GM21737 (cell line): ENCODE measurements around the gene NOC2L.
A peak's percentile ranks its signal among the peaks of the same experiment; 100 is the strongest.
"Not testable (repeated sequence)": the region's sequence is repeated elsewhere in the genome, so short reads cannot be mapped to it uniquely, and the experiment has no call there.

Source experiments
- ATAC-seq: cut with Tn5 transposase; IDR thresholded peaks from one replicate; pipeline ENCODE4 v1.9.1; 2021; ENCODE audit warnings: mild to moderate bottlenecking, moderate library complexity; ENCODE audit not compliant: unreplicated experiment

The NOC2L gene

GRCh38 chr1:962381-963300 lies 3.6 kb upstream of the NOC2L start:
- no peak for ATAC-seq

GRCh38 chr1:961132-961669 lies 2.1 kb upstream of the NOC2L start:
- ATAC-seq = peak; percentile 3

- peak; percentile 43 for ATAC-seq
Observed at GRCh38 chr1:960363-961131, 1.5 kb upstream of the NOC2L start, which contains the start of gene KLHL17. Gene KLHL17 (plus strand): TSS chr1:960584. CDS start chr1:960694, 110 bp downstream.

GRCh38 chr1:959731-960362 lies 791 bp upstream of the NOC2L start:
- ATAC-seq = no peak

- no peak for ATAC-seq
Observed at GRCh38 chr1:956636-957035, 2.4 kb downstream of the NOC2L start.

- no peak for ATAC-seq
Observed at GRCh38 chr1:955474-955873, 3.6 kb downstream of the NOC2L start.

- no peak for ATAC-seq
Observed at GRCh38 chr1:954927-955326, 4.1 kb downstream of the NOC2L start.

- no peak for ATAC-seq
Observed at GRCh38 chr1:953524-954320, 5.3 kb downstream of the NOC2L start.

- ATAC-seq = no peak
Observed at GRCh38 chr1:952603-953002, 6.5 kb downstream of the NOC2L start.

GRCh38 chr1:952201-952600 lies 6.9 kb downstream of the NOC2L start:
- no peak for ATAC-seq

- no peak for ATAC-seq
Observed at GRCh38 chr1:951364-951763, 7.7 kb downstream of the NOC2L start.

- ATAC-seq = no peak
Observed at GRCh38 chr1:950881-951280, 8.2 kb downstream of the NOC2L start.

- ATAC-seq = no peak
Observed at GRCh38 chr1:950268-950667, 8.8 kb downstream of the NOC2L start.

GRCh38 chr1:947958-948357 lies 11.1 kb downstream of the NOC2L start:
- ATAC-seq = no peak

GRCh38 chr1:946811-947210 lies 12.2 kb downstream of the NOC2L start:
- ATAC-seq = not testable (repeated sequence)

- no peak for ATAC-seq
Observed at GRCh38 chr1:945688-946556, 13.1 kb downstream of the NOC2L start.

GRCh38 chr1:944341-945325 lies 14.4 kb downstream of the NOC2L start:
- no peak for ATAC-seq
